Measurements from ENCODE around the gene ABCG1.

ABCG1 gene

GRCh38 chr21:42250422-42251403 is 31.8 kb downstream of the ABCG1 start:
- in situ Hi-C loops (cut with HindIII; ENCODE audit: low sequenced_read_pairs) = no loop called here

GRCh38 chr21:42251654-42252324 is 32.8 kb downstream of the ABCG1 start:
- in situ Hi-C loops (cut with HindIII; ENCODE audit: low sequenced_read_pairs) = no loop called here

- in situ Hi-C loops (cut with HindIII; ENCODE audit: low sequenced_read_pairs) = no loop called here
These were observed 33.4 kb downstream of the ABCG1 start for GRCh38 chr21:42252325-42252654.

- in situ Hi-C loops (cut with HindIII; ENCODE audit: low sequenced_read_pairs) = no loop called here
These were observed 33.9 kb downstream of the ABCG1 start for GRCh38 chr21:42252778-42253340.

GRCh38 chr21:42253466-42253865 is 34.5 kb downstream of the ABCG1 start:
- in situ Hi-C loops (cut with HindIII; ENCODE audit: low sequenced_read_pairs) = no loop called here

GRCh38 chr21:42254083-42254482 is 35.1 kb downstream of the ABCG1 start:
- in situ Hi-C loops (cut with HindIII; ENCODE audit: low sequenced_read_pairs) = no loop called here

- in situ Hi-C loops (cut with HindIII; ENCODE audit: low sequenced_read_pairs) = no loop called here
These were observed 36.0 kb downstream of the ABCG1 start for GRCh38 chr21:42254651-42255601.

- in situ Hi-C loops (cut with HindIII; ENCODE audit: low sequenced_read_pairs) = no loop called here
These were observed 36.9 kb downstream of the ABCG1 start for GRCh38 chr21:42255825-42256224.

GRCh38 chr21:42256316-42256715 is 37.4 kb downstream of the ABCG1 start:
- in situ Hi-C loops (cut with HindIII; ENCODE audit: low sequenced_read_pairs) = no loop called here

- in situ Hi-C loops (cut with HindIII; ENCODE audit: low sequenced_read_pairs) = no loop called here
These were observed 38.3 kb downstream of the ABCG1 start for GRCh38 chr21:42257091-42257765.

GRCh38 chr21:42258150-42258884 is 39.4 kb downstream of the ABCG1 start:
- in situ Hi-C loops (cut with HindIII; ENCODE audit: low sequenced_read_pairs) = no loop called here

- in situ Hi-C loops (cut with HindIII; ENCODE audit: low sequenced_read_pairs) = no loop called here
These were observed 40.0 kb downstream of the ABCG1 start for GRCh38 chr21:42258885-42259407.

- in situ Hi-C loops (cut with HindIII; ENCODE audit: low sequenced_read_pairs) = no loop called here
These were observed 41.2 kb downstream of the ABCG1 start for GRCh38 chr21:42260121-42260520.

- in situ Hi-C loops (cut with HindIII; ENCODE audit: low sequenced_read_pairs) = no loop called here
These were observed 42.9 kb downstream of the ABCG1 start for GRCh38 chr21:42261829-42262200.

GRCh38 chr21:42262831-42263231 is 43.9 kb downstream of the ABCG1 start:
- in situ Hi-C loops (cut with HindIII; ENCODE audit: low sequenced_read_pairs) = no loop called here

- in situ Hi-C loops (cut with HindIII; ENCODE audit: low sequenced_read_pairs) = no loop called here
These were observed 44.7 kb downstream of the ABCG1 start for GRCh38 chr21:42263591-42264131.

- in situ Hi-C loops (cut with HindIII; ENCODE audit: low sequenced_read_pairs) = no loop called here
These were observed 45.6 kb downstream of the ABCG1 start for GRCh38 chr21:42264245-42265195.
